GM19351 (cell line): ENCODE measurements around the gene ST6GAL1.

Experiments
- ATAC-seq: cut with Tn5 transposase; IDR thresholded peaks from one replicate; pipeline ENCODE4 v1.9.1; 2021; ENCODE audit warnings: mild to moderate bottlenecking, moderate library complexity; ENCODE audit not compliant: unreplicated experiment

The ST6GAL1 gene

DNA sequence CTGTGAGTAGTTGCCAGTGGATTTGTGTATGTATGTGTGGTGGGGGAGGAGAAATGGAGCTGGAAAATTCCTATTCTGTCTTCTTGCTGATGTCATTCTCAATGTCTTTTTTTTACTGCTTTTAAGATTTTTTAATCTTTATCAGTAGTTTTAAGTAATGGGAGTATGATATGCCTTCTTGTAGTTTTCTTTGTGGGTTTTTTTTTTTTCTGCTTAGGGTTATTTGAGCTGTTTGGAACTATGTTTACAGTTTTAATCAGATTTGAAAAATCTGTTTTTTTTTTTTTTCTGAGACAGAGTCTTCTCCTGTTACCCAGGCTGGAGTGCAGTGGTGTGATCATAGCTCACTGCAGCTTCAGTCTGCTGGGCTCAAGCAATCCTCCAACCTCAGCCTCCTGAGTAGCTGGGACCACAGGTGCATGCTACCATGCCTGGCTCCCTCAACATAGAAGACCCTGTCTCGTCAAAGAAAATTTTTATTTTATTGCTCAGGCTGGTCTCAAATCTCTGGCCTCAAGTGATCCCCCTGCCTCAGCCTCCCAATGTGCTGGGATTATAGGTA, 171.8 kb downstream of the ST6GAL1 start:
- ATAC-seq = no peak

DNA sequence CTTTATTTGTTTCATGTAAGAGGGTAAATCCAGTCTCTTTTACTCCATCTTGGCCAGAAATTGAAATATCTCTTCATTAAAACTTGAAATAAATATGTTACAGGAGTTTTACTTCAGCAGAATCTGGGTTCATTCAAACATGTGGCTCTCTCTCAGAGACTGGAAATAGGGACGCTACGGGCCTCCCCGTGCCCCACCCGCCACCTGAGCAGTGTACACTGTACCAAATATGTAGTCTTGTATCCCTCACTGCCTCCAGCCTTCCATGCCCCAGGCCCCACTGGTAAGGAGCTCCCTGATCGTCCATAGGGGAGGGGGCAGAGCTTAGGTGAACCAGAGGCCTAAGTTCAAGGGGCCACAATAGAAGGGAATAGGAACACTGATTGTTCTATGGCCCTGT, 172.9 kb downstream of the ST6GAL1 start:
- no peak for ATAC-seq

DNA sequence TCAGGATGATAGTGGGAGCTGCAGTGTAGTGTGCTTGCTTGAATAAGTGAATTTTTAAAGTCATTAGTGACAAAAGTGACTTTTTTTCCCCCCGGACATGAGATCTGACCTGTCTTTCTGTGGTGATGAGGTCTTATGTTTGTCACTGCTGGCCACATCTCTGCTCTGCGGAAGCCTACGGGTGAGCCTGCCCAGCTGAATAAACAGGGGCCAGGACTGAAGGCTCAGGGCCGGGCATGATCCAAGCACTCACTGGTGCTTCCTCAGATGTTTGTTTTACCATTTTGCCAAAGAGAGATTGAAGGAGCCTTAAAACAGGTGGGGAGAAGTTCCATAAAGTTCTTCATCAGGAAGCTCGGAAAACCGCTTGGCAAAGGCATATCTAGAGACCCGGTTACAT, 174.0 kb downstream of the ST6GAL1 start:
- no peak for ATAC-seq

GRCh38 chr3:187104933-187105332, 174.6 kb downstream of the ST6GAL1 start:
- ATAC-seq = no peak

DNA sequence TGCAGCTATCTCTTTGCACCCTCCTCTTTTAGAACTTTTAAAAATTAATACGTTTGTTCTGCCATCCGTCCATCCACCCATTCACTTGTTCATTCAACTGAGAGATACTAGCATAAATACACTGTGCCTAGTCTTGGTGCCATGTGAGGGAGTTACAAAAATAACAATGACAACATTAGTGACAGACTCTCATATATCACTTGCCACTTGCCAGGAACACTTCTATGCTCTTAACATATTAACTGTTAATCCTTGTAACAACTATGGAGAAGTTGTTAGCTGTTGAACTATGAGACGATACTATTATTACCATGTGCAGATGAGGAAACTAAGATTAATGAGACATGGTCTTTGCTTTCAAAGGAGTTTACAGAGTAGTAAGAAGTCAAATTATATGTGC, 175.4 kb downstream of the ST6GAL1 start:
- ATAC-seq = no peak

DNA sequence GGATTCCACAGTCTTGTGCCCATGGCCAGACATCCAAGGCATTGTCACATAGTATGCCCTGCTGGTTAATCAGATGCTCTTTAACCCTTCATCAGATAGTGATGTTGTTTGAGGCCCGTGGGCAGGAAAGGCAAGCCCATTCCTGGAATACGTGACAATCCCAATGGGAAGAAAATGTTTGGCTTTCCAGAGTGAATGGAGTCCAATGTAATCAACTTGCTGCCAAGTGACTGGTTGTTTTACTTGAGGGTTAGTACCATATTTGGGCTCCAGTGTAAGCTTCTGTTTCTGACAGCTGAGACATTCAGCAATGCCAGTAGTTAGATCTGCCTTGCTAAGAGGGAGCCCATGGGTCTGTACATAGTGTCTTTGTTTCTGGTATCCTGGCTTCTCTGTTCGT, 177.7 kb downstream of the ST6GAL1 start:
- ATAC-seq = no peak

DNA sequence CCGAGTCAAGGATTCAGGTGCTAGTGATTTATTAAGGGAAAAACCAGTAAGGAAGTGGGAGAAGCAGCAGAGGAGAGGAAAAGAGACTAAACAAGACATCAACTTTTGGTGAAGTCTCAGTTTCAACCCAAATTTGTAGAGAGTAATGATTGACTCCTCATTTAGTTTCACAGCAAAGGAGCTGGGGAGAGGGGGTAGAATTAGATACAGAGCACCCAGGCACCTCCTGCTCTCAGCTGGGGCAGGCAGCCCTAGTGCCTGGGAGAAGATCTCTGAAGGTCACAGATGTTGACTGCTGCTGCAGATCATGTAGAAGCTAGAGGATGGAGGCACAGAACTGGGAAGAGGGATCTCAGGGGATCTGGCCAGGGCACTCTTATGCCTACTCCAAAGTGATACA, 179.8 kb downstream of the ST6GAL1 start:
- ATAC-seq = no peak

- no peak for ATAC-seq
Measured at GRCh38 chr3:187112934-187113793, 182.8 kb downstream of the ST6GAL1 start.

DNA sequence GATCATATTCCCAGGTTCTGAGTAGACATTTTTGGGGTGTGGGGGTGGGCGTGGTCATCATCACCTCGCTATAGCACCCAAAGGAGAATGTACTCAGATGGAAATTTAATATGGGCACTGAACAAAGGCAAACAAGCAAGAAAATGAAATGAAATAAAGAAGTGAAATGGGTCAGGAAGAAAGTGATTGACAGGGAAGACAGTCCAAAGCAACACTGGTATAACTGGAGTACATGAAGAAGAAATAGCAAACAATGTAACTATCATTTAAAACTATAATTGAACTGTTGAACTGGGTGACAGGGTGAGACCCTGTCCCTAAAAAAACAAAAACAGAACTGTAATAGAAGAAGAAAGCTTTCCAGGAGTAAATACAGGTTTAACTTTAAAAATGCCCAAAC, 184.2 kb downstream of the ST6GAL1 start:
- ATAC-seq = no peak

GRCh38 chr3:187120326-187120725, 190.0 kb downstream of the ST6GAL1 start:
- no peak for ATAC-seq

GRCh38 chr3:187122261-187122660, 191.9 kb downstream of the ST6GAL1 start:
- no peak for ATAC-seq

DNA sequence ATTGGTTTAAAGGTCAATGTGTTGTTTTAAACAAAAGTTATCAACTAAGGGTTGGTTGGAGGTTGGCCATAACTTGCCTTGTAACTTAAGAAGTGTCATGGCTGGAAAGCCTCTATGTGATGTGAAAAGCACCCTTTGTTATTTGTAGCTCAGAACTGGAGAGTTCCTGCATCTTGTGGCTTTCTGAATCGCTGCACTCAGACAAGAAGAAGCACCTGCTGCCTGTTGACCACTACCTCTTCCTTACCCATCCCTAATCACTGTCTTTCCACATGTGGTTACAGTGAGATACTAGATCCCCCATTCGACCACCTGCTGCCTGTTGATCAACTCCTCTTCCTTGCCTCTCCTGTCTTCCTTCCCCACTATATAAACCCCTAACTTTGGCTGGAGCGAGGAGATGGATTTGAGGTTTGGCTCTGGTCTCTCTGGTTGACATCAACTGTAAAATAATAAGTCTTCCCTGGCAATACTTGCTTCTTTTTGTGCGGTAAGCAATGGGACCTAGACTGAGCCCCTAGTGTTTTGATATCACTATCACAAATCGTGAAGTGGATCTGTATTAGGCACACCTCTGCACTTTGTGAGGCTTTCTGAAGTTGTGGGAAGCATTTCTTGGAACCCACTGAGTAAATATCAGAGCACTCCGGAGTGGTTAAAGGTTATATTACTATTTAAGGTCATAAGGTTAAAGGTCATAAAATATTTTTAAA, 195.1 kb downstream of the ST6GAL1 start:
- ATAC-seq = peak; percentile 83
